PC-3 (cell line): ENCODE data around the gene CUL2. TPM values are rescaled to one million over a fixed set of nuclear protein-coding genes. Genes with fewer than 3 reads are reported as not detected.
A peak's percentile ranks its signal among the peaks of the same experiment; 100 is the strongest.
"Not testable (repeated sequence)": the region's sequence is repeated elsewhere in the genome, so short reads cannot be mapped to it uniquely, and the experiment has no call there.

Experiments
- ATAC-seq: fragments of 200-7000 bp; cut with Tn5 transposase; 2 replicates; pipeline ENCODE4 v1.9.1; 2020; ENCODE audit warnings: mild to moderate bottlenecking, moderate library complexity
- BruUV-seq: library from RNA; stranded (reverse); fragments of 400-500 nt; replicated peaks from 2 replicates; lab custom pipeline; 2021; lab: Mats Ljungman, UMichigan
- CTCF ChIA-PET: fragments of 300-600 bp; sonication (Branson Sonifier 250); formaldehyde crosslinking; loops from one replicate; lab custom pipeline; 2022; ENCODE audit warnings: antibody characterized with exemption; lab: Charles Lee
- POLR2A ChIA-PET: fragments of 300-600 bp; sonication (Branson Sonifier 250); formaldehyde crosslinking; loops from one replicate; lab custom pipeline; 2022; ENCODE audit warnings: antibody characterized with exemption; ENCODE audit not compliant: unreplicated experiment; lab: Charles Lee
- DNase-seq: peaks from one replicate; pipeline ENCODE4 v3.0.0-alpha.2; 2015
- H2AFZ ChIP-seq: fragments of 300-600 bp; sonication (generic); 2 replicates; pipeline ENCODE4 v1.6.0; 2016; ENCODE audit warnings: antibody characterized with exemption, low read length
- H3F3A ChIP-seq: fragments of 300-600 bp; sonication (generic); one replicate; pipeline ENCODE4 v1.6.0; 2017; ENCODE audit warnings: antibody characterized with exemption, low read length, control low read depth, mild to moderate bottlenecking; ENCODE audit not compliant: unreplicated experiment
- H3K27ac ChIP-seq: fragments of 300-600 bp; sonication (generic); 2 replicates; pipeline ENCODE4 v1.5.1; 2016; ENCODE audit warnings: mild to moderate bottlenecking, low read length
- H3K27me3 ChIP-seq: fragments of 300-600 bp; sonication (generic); 2 replicates; pipeline ENCODE4 v1.6.1; 2016; ENCODE audit warnings: low read length, mixed read lengths
- H3K36me3 ChIP-seq: fragments of 300-600 bp; sonication (generic); 2 replicates; pipeline ENCODE4 v1.6.1; 2016; ENCODE audit warnings: low read depth, mixed run types, low read length, mixed read lengths
- H3K4me1 ChIP-seq: fragments of 300-600 bp; sonication (generic); 2 replicates; pipeline ENCODE4 v1.5.1; 2016; ENCODE audit warnings: low read length; ENCODE audit not compliant: insufficient read depth
- H3K4me2 ChIP-seq: fragments of 300-600 bp; sonication (generic); 2 replicates; pipeline ENCODE4 v1.6.0; 2016; ENCODE audit warnings: low read length
- H3K4me3 ChIP-seq: fragments of 300-600 bp; sonication (generic); 2 replicates; pipeline ENCODE4 v1.5.1; 2016; ENCODE audit warnings: mild to moderate bottlenecking, low read length, mixed read lengths
- H3K79me2 ChIP-seq: fragments of 300-600 bp; sonication (generic); 2 replicates; pipeline ENCODE4 v1.6.1; 2017; ENCODE audit warnings: low read length, mixed read lengths
- H3K9ac ChIP-seq: fragments of 300-600 bp; sonication (generic); 2 replicates; pipeline ENCODE4 v1.6.0; 2016; ENCODE audit warnings: mild to moderate bottlenecking, low read length
- H3K9me2 ChIP-seq: fragments of 300-600 bp; sonication (generic); replicated peaks from 2 replicates; pipeline ENCODE4 v1.6.1; 2016; ENCODE audit warnings: mixed run types, low read length, mixed read lengths
- H3K9me3 ChIP-seq: fragments of 300-600 bp; sonication (generic); 2 replicates; pipeline ENCODE4 v1.6.1; 2016; ENCODE audit warnings: low read length, mixed read lengths
- H4K20me1 ChIP-seq: fragments of 300-600 bp; sonication (generic); 2 replicates; pipeline ENCODE4 v1.6.1; 2016; ENCODE audit warnings: low read length, mixed read lengths
- CTCF ChIP-seq: fragments of 300-600 bp; sonication (generic); conservative IDR thresholded peaks from 2 replicates; pipeline ENCODE4 v1.5.1; 2017; ENCODE audit warnings: antibody characterized with exemption, low read depth, mild to moderate bottlenecking, low read length
- intact Hi-C: fragments of 100-400 bp; cut with micrococcal nuclease; formaldehyde crosslinking; loops from 2 replicates; pipeline ENCODE4 v1.9.0; 2023
- total RNA-seq: library from RNA; depleted of rRNA; stranded (reverse); fragments of >200 nt; gene quantifications from 2 replicates; pipeline ENCODE4 v1.2.3, GENCODE V29; 2014

Gene CUL2
- total RNA-seq, 1 experiment from 2014 or later = 129 TPM

- not testable (repeated sequence) for H3K36me3 ChIP-seq, H3K27me3 ChIP-seq, H3F3A ChIP-seq, H3K9me3 ChIP-seq, H3K79me2 ChIP-seq, BruUV-seq, H4K20me1 ChIP-seq, H3K9me2 ChIP-seq
- Histone ChIP-seq H3K4me1 (peaks cover 39% of the 10 kb centered on the region), H3K4me2 (peak overlapping the region; percentile 83), H2AFZ (peak overlapping the region; percentile 85), H3K9ac (peak overlapping the region; percentile 32), H3K4me3 (peak overlapping the region; percentile 64), H3K27ac (peak overlapping the region; percentile 45)
- intact Hi-C loops = loop anchor here (1.0 kb wide), 2 partner anchors 158 to 308 kb away; no protein-coding TSS in a partner anchor
- ATAC-seq (peak; percentile 16; the same call in 1 of the 2 replicates), DNase-seq (peak; percentile 69)
- CTCF ChIA-PET = interaction anchor here (0.5 to 1.7 kb wide), 9 partner anchors 11 to 319 kb away, joined by 3 to 7 read pairs (median 4); no protein-coding TSS in a partner anchor
- peak; percentile 90 for TF ChIP-seq CTCF
- POLR2A ChIA-PET = interaction anchor here (0.6 to 0.7 kb wide), 4 partner anchors 57 to 250 kb away, joined by 3 read pairs; no protein-coding TSS in a partner anchor
Observed at GRCh38 chr10:34974364-34975065, 115.6 kb downstream of the CUL2 start.

GRCh38 chr10:34973757-34974156, 116.4 kb downstream of the CUL2 start:
- not testable (repeated sequence) for H3F3A ChIP-seq, BruUV-seq, H3K9me2 ChIP-seq, H3K27me3 ChIP-seq, H3K9me3 ChIP-seq, H3K79me2 ChIP-seq, H3K36me3 ChIP-seq, H4K20me1 ChIP-seq
- Histone ChIP-seq H3K4me1 (peaks cover 38% of the 10 kb centered on the region), H3K27ac (peak overlapping the region; percentile 45), H2AFZ (peak overlapping the region; percentile 85), H3K9ac (peak overlapping the region; percentile 32), H3K4me2 (peak overlapping the region; percentile 83), H3K4me3 (peak overlapping the region; percentile 64)
- ATAC-seq (peak; percentile 55), DNase-seq (peak; percentile 100)
- ChIA-PET CTCF (interaction anchor here (0.7 to 1.7 kb wide), 10 partner anchors 12 to 320 kb away, joined by 3 to 7 read pairs (median 4); no protein-coding TSS in a partner anchor), POLR2A (interaction anchor here (0.6 to 0.7 kb wide), 3 partner anchors 56 to 249 kb away, joined by 3 read pairs; no protein-coding TSS in a partner anchor)
- intact Hi-C loops = loop anchor here (1.0 kb wide), 2 partner anchors 157 to 307 kb away; no protein-coding TSS in a partner anchor

GRCh38 chr10:34973121-34973520, 117.0 kb downstream of the CUL2 start:
- intact Hi-C loops = not testable (repeated sequence)

GRCh38 chr10:34972591-34972990, 117.5 kb downstream of the CUL2 start:
- H2AFZ ChIP-seq, POLR2A ChIA-PET, CTCF ChIA-PET, H3K27me3 ChIP-seq, H3K9me2 ChIP-seq, ATAC-seq, H3F3A ChIP-seq, H3K9me3 ChIP-seq, H3K4me2 ChIP-seq, intact Hi-C loops, H3K79me2 ChIP-seq, BruUV-seq, H4K20me1 ChIP-seq, H3K4me3 ChIP-seq, DNase-seq, H3K9ac ChIP-seq, H3K27ac ChIP-seq, H3K36me3 ChIP-seq: not testable (repeated sequence)
- peaks cover 30% of the 10 kb centered on the region for H3K4me1 ChIP-seq

More at GRCh38 chr10:34973121-34973520, 117.0 kb downstream of the CUL2 start:
- H3K9me3 ChIP-seq, POLR2A ChIA-PET, DNase-seq, H3F3A ChIP-seq, H3K36me3 ChIP-seq, H3K9ac ChIP-seq, BruUV-seq, H3K27me3 ChIP-seq, H4K20me1 ChIP-seq, ATAC-seq, H3K9me2 ChIP-seq, H3K4me3 ChIP-seq, H3K27ac ChIP-seq, H3K79me2 ChIP-seq: not testable (repeated sequence)
- Histone ChIP-seq H3K4me1 (peaks cover 32% of the 10 kb centered on the region), H2AFZ (peak overlapping the region; percentile 8; the same call in 1 of the 2 replicates), H3K4me2 (peak overlapping the region; percentile 83)
- CTCF ChIA-PET = interaction anchor here (0.6 to 1.7 kb wide), 4 partner anchors 91 to 319 kb away, joined by 3 to 5 read pairs (median 4); no protein-coding TSS in a partner anchor

GRCh38 chr10:34971606-34972334, 118.4 kb downstream of the CUL2 start:
- H4K20me1 ChIP-seq, ATAC-seq, intact Hi-C loops, POLR2A ChIA-PET, H3K9me3 ChIP-seq, CTCF ChIA-PET, H3K36me3 ChIP-seq, H3K79me2 ChIP-seq, H3K4me2 ChIP-seq, H3K27ac ChIP-seq, H3K27me3 ChIP-seq, H3K9me2 ChIP-seq, H3K9ac ChIP-seq, BruUV-seq, H3F3A ChIP-seq, H3K4me3 ChIP-seq, DNase-seq, H2AFZ ChIP-seq: not testable (repeated sequence)
- peaks cover 30% of the 10 kb centered on the region for H3K4me1 ChIP-seq
